Measurements from ENCODE around the gene RIPPLY3.
"Not testable (repeated sequence)": the region's sequence is repeated elsewhere in the genome, so short reads cannot be mapped to it uniquely, and the experiment has no call there.

The RIPPLY3 gene

DNA sequence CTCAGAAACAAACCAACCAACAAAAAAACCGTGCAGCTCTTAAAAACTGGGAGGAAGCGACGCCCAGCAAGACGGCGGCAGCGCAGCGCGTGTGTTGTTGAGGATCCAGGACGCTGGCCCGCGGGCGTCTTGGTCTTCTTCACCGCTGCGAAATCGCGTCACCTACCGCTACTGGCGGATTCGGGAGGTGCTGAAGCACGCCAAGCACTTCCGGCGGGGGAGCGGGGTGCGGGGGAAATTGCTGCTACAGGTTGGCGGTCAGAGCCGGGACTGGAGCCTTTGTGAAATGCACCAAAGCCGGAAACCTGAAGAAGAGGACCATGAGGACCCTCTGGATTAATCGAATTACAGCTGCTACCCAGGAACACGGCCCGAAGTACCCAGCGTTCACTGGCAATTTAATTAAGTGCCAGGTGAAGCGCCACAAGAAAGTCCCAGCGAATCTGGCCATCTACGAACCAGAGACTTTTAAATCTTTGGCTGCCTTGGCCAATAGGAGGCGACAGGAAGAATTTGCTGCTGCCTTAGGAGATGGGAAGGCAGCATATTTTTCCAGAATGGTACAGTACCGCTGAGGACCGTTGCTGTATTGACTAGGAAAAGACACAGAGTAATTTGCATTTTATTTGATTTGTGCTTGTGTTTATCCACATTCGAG is 11.9 kb upstream of the RIPPLY3 start:
- ChIA-PET POLR2A (no interaction called here), CTCF (no interaction called here)

DNA sequence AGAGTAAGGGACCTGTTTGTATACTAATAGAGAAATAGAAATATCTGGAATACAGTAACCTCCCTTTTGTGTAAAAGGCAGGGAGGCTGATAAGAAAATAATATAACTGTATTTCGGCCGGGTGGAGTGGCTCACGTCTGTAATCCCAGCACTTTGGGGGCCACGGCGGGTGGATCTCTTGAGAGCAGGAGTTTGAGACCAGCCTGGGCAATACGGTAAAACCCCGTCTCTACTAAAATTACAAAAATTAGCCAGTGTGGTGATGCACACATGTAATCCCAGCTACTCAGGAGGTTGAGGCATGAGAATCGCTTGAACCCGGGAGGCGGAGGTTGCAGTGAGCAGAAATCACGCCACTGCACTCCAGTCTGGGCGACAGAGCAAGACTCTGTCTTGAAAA is 11.2 kb upstream of the RIPPLY3 start:
- POLR2A ChIA-PET; DNase-seq (ENCODE audit: extremely low spot score); CTCF ChIA-PET: not testable (repeated sequence)

More for the DNA sequence above, 11.9 kb upstream of the RIPPLY3 start:
- DNase-seq (ENCODE audit: extremely low spot score): no peak
- TF ChIP-seq FOXK2 (IDR thresholded peaks at IDR 0.05) (no peak), ELF4 (IDR thresholded peaks at IDR 0.05) (no peak), FOXA1 (IDR thresholded peaks at IDR 0.05) (no peak), ARNT (IDR thresholded peaks at IDR 0.05) (no peak), ZNF384 (IDR thresholded peaks at IDR 0.05) (no peak), FOXM1 (IDR thresholded peaks at IDR 0.05; ENCODE audit: borderline replicate concordance) (no peak), SP1 (IDR thresholded peaks at IDR 0.05) (no peak), BHLHE40 (IDR thresholded peaks at IDR 0.05; ENCODE audit: borderline replicate concordance) (no peak), HDGF (IDR thresholded peaks at IDR 0.05; ENCODE audit: borderline replicate concordance) (no peak), LEF1 (IDR thresholded peaks at IDR 0.05; ENCODE audit: borderline replicate concordance) (no peak), CTBP1 (IDR thresholded peaks at IDR 0.05; ENCODE audit: borderline replicate concordance) (no peak)

DNA sequence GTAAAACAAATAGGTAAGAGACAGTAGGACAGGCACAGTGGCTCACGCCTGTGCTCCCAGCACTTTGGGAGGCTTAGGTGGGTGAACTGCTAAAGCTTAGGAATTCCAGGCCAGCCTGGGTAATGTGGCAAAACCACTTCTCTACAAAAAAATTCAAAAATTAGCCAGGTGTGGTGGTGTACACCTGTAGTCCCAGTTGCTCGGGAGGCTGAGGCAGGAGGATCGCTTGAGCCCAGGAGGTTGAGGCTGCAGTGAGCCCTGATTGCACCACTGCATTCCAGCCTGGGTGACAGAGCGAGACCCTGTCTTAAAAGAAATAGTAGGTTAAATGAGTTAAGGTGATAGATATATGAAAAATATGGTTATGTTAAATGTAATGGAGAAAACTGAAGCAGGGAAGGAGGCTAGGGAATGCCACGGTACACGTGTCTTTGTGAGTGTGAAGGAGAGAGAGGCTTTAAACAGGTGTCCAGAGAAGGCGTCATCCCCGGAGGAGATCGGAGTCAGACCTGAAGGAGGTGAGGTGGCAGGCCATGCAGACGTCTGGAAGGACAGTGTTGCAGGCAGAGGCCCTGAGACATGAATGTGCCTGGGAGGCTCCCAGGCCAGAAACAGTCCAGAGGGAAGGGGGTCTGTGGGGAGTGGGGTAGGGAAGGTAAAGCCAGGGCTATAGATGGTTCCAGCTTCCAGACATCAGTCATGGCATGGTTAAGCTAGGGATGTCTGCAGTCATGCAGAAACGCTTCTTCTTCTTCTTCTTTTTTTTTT is 7.2 kb upstream of the RIPPLY3 start:
- ChIA-PET CTCF (interaction anchor here (1.0 kb wide), 1 partner anchor 10 kb away, joined by 4 read pairs; no protein-coding TSS in a partner anchor), POLR2A (interaction anchor here (0.7 to 1.6 kb wide), 3 partner anchors 9 to 20 kb away, joined by 3 to 5 read pairs (median 4); no protein-coding TSS in a partner anchor)
- TF ChIP-seq LEF1 (IDR thresholded peaks at IDR 0.05; ENCODE audit: borderline replicate concordance): no peak
- no peak for TF ChIP-seq FOXK2 (IDR thresholded peaks at IDR 0.05)
- no peak for TF ChIP-seq ZNF384 (IDR thresholded peaks at IDR 0.05)
- DNase-seq (ENCODE audit: extremely low spot score): no peak

DNA sequence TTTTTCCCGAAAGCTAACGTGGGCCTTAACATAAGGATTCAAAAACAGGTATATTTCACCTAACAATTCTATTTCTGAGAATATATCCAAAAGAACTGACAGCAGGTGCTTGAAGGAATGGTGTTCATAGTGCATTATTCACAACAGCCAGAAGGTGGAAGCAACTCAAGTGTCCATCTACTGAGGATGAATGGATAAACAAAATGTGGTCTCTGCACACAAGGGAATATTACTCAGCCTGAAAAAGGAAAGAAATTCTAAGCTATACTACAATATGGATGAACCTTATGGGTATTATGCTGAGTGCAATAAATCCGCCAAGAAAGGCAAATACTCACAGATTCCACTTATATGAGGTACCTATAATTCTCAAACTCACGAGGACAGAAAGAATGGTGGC is 6.1 kb upstream of the RIPPLY3 start:
- TF ChIP-seq SP1 (IDR thresholded peaks at IDR 0.05): no peak
- TF ChIP-seq SUZ12 (IDR thresholded peaks at IDR 0.05): no peak
- TF ChIP-seq HDGF (IDR thresholded peaks at IDR 0.05; ENCODE audit: borderline replicate concordance): no peak
- TF ChIP-seq BHLHE40 (IDR thresholded peaks at IDR 0.05; ENCODE audit: borderline replicate concordance): no peak
- TF ChIP-seq, protein P1, sequence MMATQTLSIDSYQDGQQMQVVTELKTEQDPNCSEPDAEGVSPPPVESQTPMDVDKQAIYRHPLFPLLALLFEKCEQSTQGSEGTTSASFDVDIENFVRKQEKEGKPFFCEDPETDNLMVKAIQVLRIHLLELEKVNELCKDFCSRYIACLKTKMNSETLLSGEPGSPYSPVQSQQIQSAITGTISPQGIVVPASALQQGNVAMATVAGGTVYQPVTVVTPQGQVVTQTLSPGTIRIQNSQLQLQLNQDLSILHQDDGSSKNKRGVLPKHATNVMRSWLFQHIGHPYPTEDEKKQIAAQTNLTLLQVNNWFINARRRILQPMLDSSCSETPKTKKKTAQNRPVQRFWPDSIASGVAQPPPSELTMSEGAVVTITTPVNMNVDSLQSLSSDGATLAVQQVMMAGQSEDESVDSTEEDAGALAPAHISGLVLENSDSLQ (IDR thresholded peaks at IDR 0.05): no peak
- no peak for TF ChIP-seq ZNF384 (IDR thresholded peaks at IDR 0.05)
- TF ChIP-seq FOXM1 (IDR thresholded peaks at IDR 0.05; ENCODE audit: borderline replicate concordance): no peak
- TF ChIP-seq TARDBP (IDR thresholded peaks at IDR 0.05): no peak
- no peak for TF ChIP-seq ARNT (IDR thresholded peaks at IDR 0.05)
- no peak for TF ChIP-seq NFRKB (IDR thresholded peaks at IDR 0.05)
- TF ChIP-seq FOXK2 (IDR thresholded peaks at IDR 0.05): no peak
- TF ChIP-seq FOXA1 (IDR thresholded peaks at IDR 0.05): no peak
- no peak for TF ChIP-seq L3MBTL2 (conservative IDR thresholded peaks at IDR 0.05)
- TF ChIP-seq CTBP1 (IDR thresholded peaks at IDR 0.05; ENCODE audit: borderline replicate concordance): no peak
- TF ChIP-seq LEF1 (IDR thresholded peaks at IDR 0.05; ENCODE audit: borderline replicate concordance): no peak
- no peak for TF ChIP-seq ELF4 (IDR thresholded peaks at IDR 0.05)
- no peak for DNase-seq (ENCODE audit: extremely low spot score)
- ChIA-PET CTCF (interaction anchor here (1.1 kb wide), 1 partner anchor 10 kb away, joined by 3 read pairs; no protein-coding TSS in a partner anchor), POLR2A (interaction anchor here (1.6 kb wide), 1 partner anchor 10 kb away, joined by 4 read pairs; no protein-coding TSS in a partner anchor)

DNA sequence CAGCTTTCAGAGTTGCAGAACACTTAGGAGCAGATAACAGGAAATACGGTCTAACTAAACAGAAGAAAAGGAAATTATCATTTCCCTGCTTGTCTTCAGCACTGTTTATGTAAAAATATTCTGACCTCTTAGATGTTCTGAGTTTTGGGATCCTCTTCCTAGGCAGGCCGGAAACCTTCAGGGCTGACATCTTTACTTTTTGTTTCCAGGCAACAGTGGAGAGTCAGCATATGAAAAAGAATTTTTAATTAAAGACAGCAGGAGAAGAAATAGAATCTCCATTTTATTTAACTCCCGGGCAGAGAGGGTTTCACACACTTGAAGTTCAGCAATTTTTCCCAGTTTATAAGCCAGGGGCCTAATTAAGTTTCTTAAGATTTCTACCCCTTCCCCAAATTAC is 5.1 kb upstream of the RIPPLY3 start:
- DNase-seq (ENCODE audit: extremely low spot score): no peak
- ChIA-PET POLR2A (no interaction called here), CTCF (interaction anchor here (1.1 kb wide), 1 partner anchor 8 kb away, joined by 3 read pairs; no protein-coding TSS in a partner anchor)
- TF ChIP-seq ARNT (IDR thresholded peaks at IDR 0.05): no peak
- TF ChIP-seq BHLHE40 (IDR thresholded peaks at IDR 0.05; ENCODE audit: borderline replicate concordance): no peak
- TF ChIP-seq ZNF384 (IDR thresholded peaks at IDR 0.05): no peak
- TF ChIP-seq HDGF (IDR thresholded peaks at IDR 0.05; ENCODE audit: borderline replicate concordance): no peak
- TF ChIP-seq ELF4 (IDR thresholded peaks at IDR 0.05): no peak
- TF ChIP-seq L3MBTL2 (conservative IDR thresholded peaks at IDR 0.05): no peak
- no peak for TF ChIP-seq SP1 (IDR thresholded peaks at IDR 0.05)
- TF ChIP-seq FOXM1 (IDR thresholded peaks at IDR 0.05; ENCODE audit: borderline replicate concordance): no peak
- TF ChIP-seq, protein P1 (IDR thresholded peaks at IDR 0.05): no peak
- no peak for TF ChIP-seq TARDBP (IDR thresholded peaks at IDR 0.05)

DNA sequence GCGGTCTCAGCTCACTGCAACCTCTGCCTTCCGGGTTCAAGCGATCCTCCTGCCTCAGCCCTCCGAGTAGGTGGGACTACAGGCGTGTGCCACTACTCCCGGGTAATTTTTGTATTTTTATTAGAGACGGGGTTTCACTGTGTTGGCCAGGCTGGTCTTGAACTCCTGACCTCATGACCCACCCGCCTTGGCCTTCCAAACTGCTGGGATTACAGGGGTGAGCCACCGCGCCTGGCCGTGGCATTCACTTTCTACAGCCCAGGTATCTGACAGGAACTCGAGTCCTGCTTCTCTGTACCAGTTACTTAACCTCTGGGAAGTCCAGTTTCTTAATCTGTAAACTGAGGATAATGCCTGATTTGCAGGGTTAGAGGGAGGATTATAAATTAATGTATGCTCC is 3.7 kb upstream of the RIPPLY3 start:
- POLR2A ChIA-PET; DNase-seq (ENCODE audit: extremely low spot score); CTCF ChIA-PET: not testable (repeated sequence)

DNA sequence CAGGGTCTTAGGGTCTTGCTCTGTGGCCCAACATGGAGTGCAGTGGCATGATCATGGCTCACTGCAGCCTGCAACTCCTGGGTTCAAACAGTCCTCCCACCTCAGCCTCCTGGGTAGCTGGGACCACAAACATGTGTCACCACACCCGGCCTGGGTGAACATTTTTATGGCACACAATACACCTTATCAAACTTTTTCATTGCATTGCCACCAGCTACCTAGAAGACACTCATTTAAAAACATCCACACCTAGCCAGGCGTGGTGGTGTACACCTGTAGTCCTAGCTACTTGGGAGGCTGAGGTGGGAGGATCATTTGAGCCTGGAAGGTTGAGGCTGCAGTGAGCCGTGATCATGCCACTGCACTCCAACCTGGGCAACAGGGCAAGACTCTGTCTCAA is 2.6 kb upstream of the RIPPLY3 start:
- CTCF ChIA-PET: interaction anchor here (0.6 kb wide), 1 partner anchor 79 kb away, joined by 3 read pairs; no protein-coding TSS in a partner anchor
- POLR2A ChIA-PET; DNase-seq (ENCODE audit: extremely low spot score): not testable (repeated sequence)
